Measurements from ENCODE around the gene SNX5. TPM values are rescaled to one million over a fixed set of nuclear protein-coding genes. Genes with fewer than 3 reads are reported as not detected.

SNX5 gene
- total and polyA plus RNA-seq, 2 donors (not counting 1 experiment from before 2014, with no cell fraction given): 97.8 to 128 TPM

GRCh38 chr20:17895641-17896171, 72.9 kb downstream of the SNX5 start:
- Histone ChIP-seq H3K9ac (ENCODE audit: low read length) (peak overlapping the region; percentile 51), H3K4me3 (ENCODE audit: control extremely low read depth in 1 of 5, extremely low read depth in 1 of 5, insufficient read depth in 1 of 5, low read depth in 2 of 5, low read length in 4 of 5) (peak overlapping the region; percentile 44 to 58 (median 47)), H2AFZ (ENCODE audit: insufficient read depth, low read depth, low read length, poor library complexity, severe bottlenecking) (peak overlapping the region; percentile 61), H3K27me3 (replicated peaks in 1 of 4; ENCODE audit: control extremely low read depth in 1 of 4, control insufficient read depth in 3 of 4, insufficient read depth in 4 of 4, low read length in 3 of 4) (peaks cover 0 to 4% (median 2%) of the 10 kb centered on the region in 4 experiments), H4K20me1 (ENCODE audit: control insufficient read depth, insufficient read depth, low read length, poor library complexity, severe bottlenecking) (no peaks in the 10 kb centered on the region), H3K27ac (ENCODE audit: low read length in 2 of 2) (peak overlapping the region; percentile 58 to 64), H3K79me2 (ENCODE audit: control insufficient read depth, insufficient read depth, low read length) (peaks cover 7% of the 10 kb centered on the region), H3K36me3 (replicated peaks in 1 of 2; ENCODE audit: control extremely low read depth in 1 of 2, control insufficient read depth in 1 of 2, extremely low read depth in 1 of 2, insufficient read depth in 2 of 2, low read length in 1 of 2) (no peaks in the 10 kb centered on the region), H3K4me2 (replicated peaks; ENCODE audit: low read depth, low read length, poor library complexity, severe bottlenecking) (peak overlapping the region; percentile 70), H3K4me1 (ENCODE audit: control insufficient read depth in 2 of 2, insufficient read depth in 2 of 2, low read length in 2 of 2) (peaks cover 24 to 29% of the 10 kb centered on the region in 2 donors), H3K9me3 (ENCODE audit: control extremely low read depth in 1 of 3, control insufficient read depth in 2 of 3, insufficient read depth in 1 of 3, low read length in 2 of 3) (peaks cover 0 to 2% (median 0%) of the 10 kb centered on the region in 3 donors)
- ChIA-PET CTCF (interaction anchor here (0.9 to 10.3 kb wide), 9 partner anchors 12 to 359 kb away, joined by 3 to 159 read pairs (median 7); partner anchors contain the start of gene RRBP1), POLR2A (interaction anchor here (0.7 to 1.1 kb wide), 2 partner anchors 12 to 213 kb away, joined by 3 to 4 read pairs; partner anchors contain the start of gene RRBP1)
- no peaks in the 10 kb centered on the region for H3K9me3 Mint-ChIP-seq (ENCODE audit: insufficient read depth)
- 19% methylated on average over 8 of the region's 17 CpGs for WGBS (ENCODE audit: insufficient coverage)
- H3K4me3 Mint-ChIP-seq: peak overlapping the region; percentile 90
- intact Hi-C loops (cut with micrococcal nuclease): loop anchor here (5.0 kb wide), 1 partner anchor 38 kb away; no protein-coding TSS in a partner anchor
- peak; percentile 74 for ATAC-seq (ENCODE audit: low read depth)
- H3K27me3 Mint-ChIP-seq: peaks cover 18% of the 10 kb centered on the region
- DNase-seq: peak; percentile 68
- H3K4me1 Mint-ChIP-seq: peaks cover 34% of the 10 kb centered on the region
- H3K27ac Mint-ChIP-seq: peak overlapping the region; percentile 76
- TF ChIP-seq CTCF (IDR thresholded peaks at IDR 0.05) (no peak), EZH2 (IDR thresholded peaks at IDR 0.05; ENCODE audit: borderline replicate concordance, insufficient read depth, low read depth, low read length, poor library complexity, severe bottlenecking) (no peak)

DNA sequence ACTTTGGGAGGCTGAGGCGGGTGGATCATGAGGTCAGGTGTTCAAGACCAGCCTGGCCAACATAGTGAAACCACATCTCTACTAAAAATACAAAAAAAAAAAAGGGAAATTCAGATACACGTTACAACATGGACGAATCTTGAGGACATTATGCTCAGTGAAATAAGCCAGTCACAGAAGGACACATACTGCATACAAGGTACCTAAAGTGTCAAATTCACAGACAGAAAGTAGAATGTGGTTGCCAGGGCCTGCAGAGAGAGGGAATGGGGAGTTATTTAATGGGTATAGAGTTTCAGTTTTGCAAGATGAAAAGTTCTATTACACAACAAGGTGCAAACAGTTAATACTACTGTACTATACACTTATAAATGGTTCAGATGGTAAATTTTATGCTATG, 75.1 kb downstream of the SNX5 start:
- Histone ChIP-seq H2AFZ (ENCODE audit: insufficient read depth, low read depth, low read length, poor library complexity, severe bottlenecking) (no peak overlapping the region), H3K9me3 (ENCODE audit: control extremely low read depth in 1 of 3, control insufficient read depth in 2 of 3, insufficient read depth in 1 of 3, low read length in 2 of 3) (peaks cover 5 to 12% (median 11%) of the 10 kb centered on the region in 3 donors), H3K4me2 (replicated peaks; ENCODE audit: low read depth, low read length, poor library complexity, severe bottlenecking) (no peak overlapping the region), H3K27me3 (replicated peaks in 1 of 4; ENCODE audit: control extremely low read depth in 1 of 4, control insufficient read depth in 3 of 4, insufficient read depth in 4 of 4, low read length in 3 of 4) (peaks cover 0 to 4% (median 1%) of the 10 kb centered on the region in 4 experiments), H4K20me1 (ENCODE audit: control insufficient read depth, insufficient read depth, low read length, poor library complexity, severe bottlenecking) (no peaks in the 10 kb centered on the region), H3K4me3 (ENCODE audit: control extremely low read depth in 1 of 5, extremely low read depth in 1 of 5, insufficient read depth in 1 of 5, low read depth in 2 of 5, low read length in 4 of 5) (no peak overlapping the region), H3K27ac (ENCODE audit: low read length in 2 of 2) (no peak overlapping the region), H3K9ac (ENCODE audit: low read length) (no peak overlapping the region), H3K79me2 (ENCODE audit: control insufficient read depth, insufficient read depth, low read length) (peaks cover 7% of the 10 kb centered on the region), H3K4me1 (ENCODE audit: control insufficient read depth in 2 of 2, insufficient read depth in 2 of 2, low read length in 2 of 2) (peaks cover 17 to 23% of the 10 kb centered on the region in 2 donors), H3K36me3 (replicated peaks in 1 of 2; ENCODE audit: control extremely low read depth in 1 of 2, control insufficient read depth in 1 of 2, extremely low read depth in 1 of 2, insufficient read depth in 2 of 2, low read length in 1 of 2) (peaks cover 0 to 1% of the 10 kb centered on the region in 2 experiments)
- TF ChIP-seq EZH2 (IDR thresholded peaks at IDR 0.05; ENCODE audit: borderline replicate concordance, insufficient read depth, low read depth, low read length, poor library complexity, severe bottlenecking) (no peak), CTCF (IDR thresholded peaks at IDR 0.05) (no peak)
- Mint-ChIP-seq H3K4me1 (peaks cover 25% of the 10 kb centered on the region), H3K27ac (no peak overlapping the region), H3K27me3 (peaks cover 15% of the 10 kb centered on the region), H3K4me3 (peak overlapping the region; percentile 29), H3K9me3 (ENCODE audit: insufficient read depth) (no peaks in the 10 kb centered on the region)
- CTCF ChIA-PET: interaction anchor here (10.3 kb wide), 1 partner anchor 212 kb away, joined by 159 read pairs; the partner anchor contains the start of gene RRBP1
- WGBS (ENCODE audit: insufficient coverage): no CpG with 5 or more reads among the region's 3 CpGs
- POLR2A ChIA-PET: interaction anchor here (1.0 kb wide), 1 partner anchor 35 kb away, joined by 3 read pairs; no protein-coding TSS in a partner anchor
- ATAC-seq (ENCODE audit: low read depth) (no peak), DNase-seq (no peak)
- intact Hi-C loops (cut with micrococcal nuclease): no loop called here
